Stimulated activated CD8-positive, alpha-beta memory T cell treated with anti-CD3 and anti-CD28 coated beads, Interleukin-2, amount 100 ng/mL, for 1 hour (primary cell): Measurements from ENCODE around the gene SFMBT1.

ENCODE experiments used
- DNase-seq, 2 donors: peaks; one replicate each; pipeline ENCODE4 v3.0.0-alpha.2; 2020; ENCODE audit warnings: low read depth in 2 of 2

SFMBT1 gene

DNA sequence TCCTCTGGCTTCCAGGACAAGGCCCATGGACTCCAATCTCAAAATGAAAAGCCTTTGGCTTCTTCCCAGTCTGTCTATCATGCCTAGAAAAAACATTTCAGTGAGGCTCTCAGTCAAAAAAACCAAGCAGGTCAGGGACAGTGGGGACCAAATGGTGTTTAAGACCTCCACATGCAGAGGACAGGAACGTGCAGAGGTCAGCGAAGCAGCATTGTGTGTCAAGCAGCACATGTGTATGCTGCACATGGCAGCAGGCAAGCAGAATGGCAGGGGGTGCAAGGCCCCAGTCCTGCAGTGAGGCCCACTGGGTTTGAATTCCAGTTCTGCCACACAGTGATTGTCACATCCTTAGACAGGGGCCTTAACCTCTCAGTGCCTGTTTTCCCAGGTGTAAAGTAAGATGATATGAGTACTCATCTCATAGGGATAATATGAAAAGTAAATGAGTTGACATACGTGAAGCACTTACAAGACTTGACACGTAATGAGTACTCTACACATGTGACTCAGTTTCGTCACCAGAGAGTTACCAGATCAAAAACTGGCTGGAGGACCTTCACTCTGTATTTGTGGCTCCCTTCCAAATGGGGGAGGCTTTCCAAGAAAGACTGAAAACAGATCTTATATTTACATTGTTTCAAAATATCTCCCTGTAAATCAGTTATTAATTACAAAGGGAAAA, 159.7 kb downstream of the SFMBT1 start:
- DNase-seq = no peak

DNA sequence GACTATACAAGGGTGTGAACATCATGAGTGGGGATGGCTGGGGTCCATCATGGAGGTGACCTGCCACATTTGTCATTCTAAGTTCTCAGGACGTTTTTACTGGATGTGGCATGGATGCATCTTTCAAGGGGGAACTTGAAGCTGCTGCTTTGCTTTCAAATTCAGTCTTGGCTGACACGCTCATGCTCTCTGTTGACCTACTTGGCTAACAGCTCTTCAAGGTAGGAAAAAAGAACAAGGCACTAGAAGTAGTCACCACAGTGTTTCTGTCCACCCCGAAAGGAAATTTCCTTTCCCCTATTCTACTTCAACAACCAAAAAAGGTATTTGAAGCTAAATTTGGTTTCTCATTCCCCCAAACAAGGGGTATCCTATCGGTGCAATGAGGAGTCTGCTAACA, 163.5 kb downstream of the SFMBT1 start:
- DNase-seq = no peak

DNA sequence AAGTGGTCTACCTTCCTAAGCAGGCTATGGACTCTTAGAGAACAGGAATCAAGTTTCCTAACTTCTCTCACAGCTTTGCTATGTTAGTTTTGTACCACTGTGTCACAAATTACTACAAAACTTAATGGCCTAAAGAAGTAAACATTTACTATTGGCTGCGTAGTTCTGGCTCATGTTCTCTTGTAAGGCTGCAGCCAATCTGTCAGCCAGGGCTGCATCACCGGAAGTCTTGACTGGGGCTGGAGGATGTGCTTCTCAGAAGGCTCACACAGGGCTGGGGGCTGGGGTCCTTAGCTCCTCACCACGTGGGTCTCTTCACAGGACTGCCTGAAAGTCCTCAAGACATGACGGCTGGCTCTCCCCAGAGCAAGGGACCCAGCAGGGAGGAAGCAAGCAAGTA, 164.0 kb downstream of the SFMBT1 start:
- no peak for DNase-seq

DNA sequence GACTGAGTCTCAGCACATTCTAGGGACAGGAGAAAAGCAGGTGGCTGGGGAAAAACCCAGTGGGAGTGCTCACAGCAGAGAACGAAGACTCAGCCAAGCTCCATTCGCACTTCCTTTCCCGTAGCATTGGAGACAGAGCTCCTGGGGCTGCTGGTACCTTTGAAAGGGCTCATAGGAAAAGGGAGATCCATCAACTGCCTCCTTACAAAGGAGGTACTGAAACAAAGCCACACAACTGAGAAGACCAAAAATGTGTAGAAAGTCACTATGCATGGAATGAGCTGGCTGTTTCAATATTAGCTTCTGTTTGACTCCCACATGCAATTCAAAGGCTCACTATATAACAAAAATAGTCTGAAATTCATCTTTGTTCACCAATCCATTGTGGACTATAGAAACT, 165.4 kb downstream of the SFMBT1 start:
- DNase-seq = no peak

DNA sequence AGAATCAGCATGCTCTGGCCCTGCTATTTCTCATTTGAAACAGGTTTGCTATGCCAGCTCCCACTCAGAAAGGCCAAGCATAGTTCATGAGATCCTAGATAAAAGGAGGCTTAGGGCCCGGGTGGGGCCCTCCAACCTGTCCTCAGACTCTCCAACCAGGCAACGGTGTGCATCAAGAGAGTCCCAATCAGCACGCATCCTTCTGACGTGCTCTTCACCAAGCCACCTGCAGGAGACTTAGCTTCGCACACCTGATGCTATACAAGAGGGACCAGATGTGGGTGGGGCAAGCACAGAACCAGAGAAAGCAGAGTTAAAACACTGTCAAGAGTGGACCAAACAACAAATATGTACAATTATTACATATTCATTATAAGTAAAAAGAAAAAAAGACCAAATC, 165.8 kb downstream of the SFMBT1 start:
- DNase-seq = no peak

DNA sequence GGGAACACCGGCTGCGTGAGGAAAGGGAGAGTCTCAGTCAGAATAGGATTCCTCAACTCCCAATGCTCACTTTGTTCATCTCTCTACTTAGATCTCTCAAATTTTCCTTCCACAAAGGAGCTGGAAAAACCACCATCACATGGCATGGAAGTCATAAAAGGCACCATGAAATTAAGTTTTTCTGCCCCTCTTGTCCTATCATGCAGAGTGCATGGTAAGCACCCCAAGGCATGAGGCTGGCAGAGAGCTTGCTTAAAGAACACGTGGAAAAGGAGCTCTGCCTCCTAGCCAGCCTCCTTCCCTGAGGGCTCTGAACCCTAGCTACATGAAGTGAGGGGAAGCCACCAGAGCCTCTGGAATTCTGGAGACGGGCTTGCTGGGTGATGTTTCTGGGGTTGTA, 166.3 kb downstream of the SFMBT1 start:
- no peak for DNase-seq

- no peak for DNase-seq
Measured at GRCh38 chr3:52879090-52879489, 166.8 kb downstream of the SFMBT1 start.

DNA sequence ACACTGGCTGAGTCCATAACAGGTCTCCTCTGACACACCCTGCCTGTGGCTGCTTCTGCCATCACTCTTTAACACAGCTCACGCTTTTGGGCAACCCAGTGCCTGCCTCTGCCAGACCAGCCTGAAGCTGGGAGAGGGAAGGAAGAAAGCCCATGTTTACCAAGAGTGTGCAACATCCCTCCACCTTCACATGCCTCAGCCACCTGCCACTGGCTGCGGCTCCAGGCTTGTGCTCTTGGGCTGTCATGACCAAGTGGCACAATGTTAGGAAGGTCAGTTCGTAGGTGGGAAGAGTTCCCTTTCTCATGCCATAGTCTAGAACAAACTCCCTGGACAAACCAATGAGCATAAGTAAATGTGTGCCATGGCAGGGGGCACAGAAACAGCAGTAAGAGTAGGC, 168.8 kb downstream of the SFMBT1 start:
- no peak for DNase-seq

GRCh38 chr3:52874864-52875587, 170.8 kb downstream of the SFMBT1 start:
- no peak for DNase-seq

GRCh38 chr3:52874160-52874701, 171.6 kb downstream of the SFMBT1 start:
- no peak for DNase-seq

- DNase-seq = no peak
Measured at GRCh38 chr3:52873433-52874159, 172.3 kb downstream of the SFMBT1 start.

- no peak for DNase-seq
Measured at GRCh38 chr3:52872245-52872644, 173.6 kb downstream of the SFMBT1 start.

GRCh38 chr3:52871761-52872160, 174.1 kb downstream of the SFMBT1 start:
- DNase-seq = no peak

GRCh38 chr3:52870471-52870870, 175.4 kb downstream of the SFMBT1 start:
- no peak for DNase-seq

- no peak for DNase-seq
Measured at GRCh38 chr3:52866427-52866826, 179.4 kb downstream of the SFMBT1 start.

GRCh38 chr3:52865994-52866393, 179.9 kb downstream of the SFMBT1 start:
- no peak for DNase-seq

DNA sequence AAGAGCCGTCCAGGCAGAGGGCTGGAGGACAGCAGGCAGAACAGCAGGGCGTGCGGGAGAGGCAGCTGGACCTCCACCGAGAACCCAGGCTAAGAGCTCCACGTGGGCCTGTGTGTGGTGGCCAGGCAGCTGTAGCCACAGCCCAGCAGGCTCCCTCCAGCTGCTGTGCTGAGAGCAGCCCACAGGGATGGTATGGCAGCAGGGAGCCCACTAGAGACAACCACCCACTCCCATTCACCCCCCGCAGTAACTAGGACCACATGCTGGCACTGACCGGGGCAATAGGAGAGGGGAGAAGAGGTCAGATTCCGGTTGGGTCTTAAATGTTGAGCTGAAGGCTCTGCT, 185.5 kb downstream of the SFMBT1 start:
- DNase-seq = no peak

DNA sequence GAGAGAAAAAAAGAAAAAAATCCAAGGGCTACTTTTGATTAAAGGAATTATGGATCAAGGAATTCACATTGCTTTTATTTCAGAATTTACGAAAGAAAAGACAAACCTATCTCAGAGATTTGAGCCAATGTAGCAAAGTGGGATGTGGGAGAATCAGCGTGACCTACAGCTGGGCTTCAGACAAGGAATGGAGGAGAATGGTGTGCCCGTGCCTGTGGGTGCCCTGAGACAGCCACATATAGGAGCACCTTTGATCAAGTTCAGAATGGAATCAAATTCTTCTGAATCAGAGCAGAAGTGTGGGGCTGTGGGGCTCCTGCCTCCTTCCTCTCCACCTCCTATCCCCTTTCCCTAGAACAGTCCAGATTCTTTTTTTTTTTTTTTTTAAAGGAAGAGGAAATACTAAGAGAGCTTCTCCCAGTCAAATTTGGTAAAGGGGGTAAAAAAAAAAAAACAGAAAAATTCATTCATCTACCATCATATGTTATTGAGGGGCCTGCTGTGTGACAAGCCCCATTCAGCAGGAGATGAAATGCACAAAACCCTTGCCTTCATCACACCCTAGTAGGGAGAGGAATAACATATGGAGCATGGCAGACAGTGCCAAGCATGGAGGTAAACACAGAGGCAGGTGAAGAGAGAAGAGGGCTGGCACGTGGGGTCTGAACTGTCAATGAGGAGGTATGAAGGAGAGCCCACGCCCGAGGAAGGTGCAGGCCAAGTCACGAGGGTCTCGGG, 186.0 kb downstream of the SFMBT1 start:
- DNase-seq = no peak

DNA sequence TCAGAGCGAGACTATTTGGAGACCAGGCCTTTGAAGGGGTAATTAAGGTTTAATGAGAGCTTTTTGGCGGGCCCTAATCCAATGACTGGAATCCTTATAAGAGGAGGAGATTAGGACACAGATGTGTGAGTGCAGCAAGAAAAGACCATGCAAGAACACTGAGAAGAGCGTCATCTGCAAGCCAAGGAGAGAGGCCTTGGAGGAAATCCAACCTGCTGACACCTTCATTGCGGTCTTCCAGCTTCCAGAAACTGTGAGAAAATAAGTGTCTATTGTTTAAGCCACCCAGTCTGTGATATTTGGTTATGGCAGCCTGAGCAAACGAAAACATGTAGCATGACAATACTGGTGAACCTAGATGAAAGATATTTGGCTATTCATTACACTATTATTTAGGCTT, 188.0 kb downstream of the SFMBT1 start:
- DNase-seq = no peak

DNA sequence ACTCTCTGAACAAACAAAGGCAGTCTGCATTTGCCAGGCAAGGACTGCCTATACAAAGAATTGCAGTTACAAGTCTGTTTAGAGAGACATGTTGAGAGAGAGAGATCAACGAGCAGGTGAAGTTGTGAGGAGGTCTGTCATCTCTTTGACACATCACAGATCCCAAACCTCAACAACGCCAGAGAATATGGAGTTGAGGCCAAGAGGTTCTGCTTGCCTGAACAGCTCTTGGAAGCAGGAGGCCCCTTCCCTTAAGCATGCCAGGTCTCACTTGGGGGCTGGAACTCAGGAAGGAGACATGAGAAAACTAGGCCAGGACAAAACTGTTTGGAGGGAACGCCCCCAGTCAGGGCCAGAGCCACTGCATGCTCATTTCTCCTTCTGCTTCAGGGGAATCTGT, 188.7 kb downstream of the SFMBT1 start:
- DNase-seq = no peak

DNA sequence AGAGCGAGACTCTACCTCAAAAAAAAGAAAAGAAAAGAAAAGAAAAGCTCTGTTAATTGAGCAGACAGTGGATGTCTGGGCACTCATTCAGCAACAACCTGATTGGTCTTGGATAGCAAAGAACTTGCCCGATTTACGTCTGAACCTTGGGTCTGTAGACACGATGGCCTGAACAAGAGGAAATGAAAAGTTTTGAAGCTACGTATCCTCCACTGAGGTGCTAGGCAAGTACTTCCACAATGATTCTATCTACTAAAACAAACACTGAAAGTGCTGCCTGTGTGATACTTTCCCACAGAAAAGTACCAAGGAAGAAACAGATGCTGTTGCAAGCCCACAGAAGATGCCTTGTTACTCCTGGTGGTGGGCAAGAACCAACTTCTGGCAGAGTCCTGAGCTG, 189.2 kb downstream of the SFMBT1 start:
- DNase-seq = no peak

DNA sequence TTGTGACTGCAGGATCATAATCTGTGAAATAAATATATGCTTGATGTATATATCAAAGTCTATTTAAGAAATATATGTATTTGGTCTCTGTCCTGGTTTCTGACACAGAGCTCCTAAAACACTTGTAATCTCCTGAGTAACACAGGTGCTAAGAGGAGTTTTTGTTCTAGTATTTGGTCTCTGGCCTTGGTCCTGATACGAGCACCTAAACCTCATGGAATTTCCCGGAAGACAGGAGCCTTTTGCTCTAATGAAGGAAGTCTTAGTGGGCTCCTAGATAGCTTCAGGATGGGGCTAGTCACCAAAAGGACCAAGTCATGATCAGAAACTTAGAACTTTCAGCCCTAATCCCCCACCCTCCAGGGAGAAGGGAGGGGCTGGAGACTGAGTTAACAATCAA, 191.9 kb downstream of the SFMBT1 start:
- no peak for DNase-seq
